GM19193 (cell line): Measurements from ENCODE around the gene DDB1.

ENCODE experiments used
- POLR2A ChIP-seq: IDR thresholded peaks from 4 replicates; pipeline ENCODE4 v1.6.1; 2011; ENCODE audit not compliant: insufficient read depth, insufficient read length; ENCODE audit errors: extremely low read depth

The DDB1 gene

DNA sequence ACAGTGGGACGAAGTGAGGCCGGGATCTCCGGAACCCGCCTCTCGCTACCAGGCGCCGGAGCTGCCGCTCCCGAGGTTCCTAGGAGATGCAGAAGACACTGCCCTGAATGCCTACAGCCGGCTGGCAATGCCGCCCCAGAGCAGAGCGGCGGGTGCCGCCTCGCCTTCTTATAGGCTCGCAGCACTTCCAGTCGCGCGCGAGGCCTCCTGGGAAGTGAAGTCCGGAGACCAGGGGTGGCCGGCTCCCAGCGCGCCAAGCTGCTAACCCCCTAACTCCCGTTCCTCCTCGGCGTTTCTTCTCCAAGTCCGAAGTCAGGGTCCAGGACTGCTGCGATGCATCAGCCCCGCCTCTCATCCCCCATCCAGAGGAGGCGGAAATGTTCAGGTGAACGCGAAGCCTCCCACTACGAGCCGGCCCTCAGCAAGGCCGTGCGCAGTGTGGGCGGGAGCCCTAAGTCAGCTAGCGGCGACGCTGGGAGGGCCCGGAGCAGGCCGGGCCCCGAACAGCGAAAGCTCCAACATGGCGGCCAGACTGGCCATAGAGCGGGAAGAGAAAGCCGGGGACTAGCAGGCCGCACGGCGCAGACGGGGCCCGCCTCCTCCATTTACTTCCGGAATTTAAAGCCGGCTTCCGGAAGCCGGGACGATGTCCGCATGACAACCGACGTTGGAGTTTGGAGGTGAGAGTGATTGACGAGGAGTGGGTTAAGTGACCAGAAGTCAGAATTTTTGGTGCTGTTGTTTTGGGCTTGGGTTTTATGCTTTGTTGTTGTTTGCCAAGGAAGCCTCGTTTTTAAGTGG, 29.0 kb upstream of the DDB1 start, which contains the start of the genes CYB561A3 and TMEM138:
CYB561A3 (minus strand) TSS at position 142 of the 801 bp plus-strand sequence. CDS start 5,169 bp downstream, outside the sequence.
TMEM138 (plus strand) TSS at position 634 of the 801 bp plus-strand sequence. CDS start 2,017 bp downstream, outside the sequence.
- TF ChIP-seq POLR2A = peak; percentile 99

DNA sequence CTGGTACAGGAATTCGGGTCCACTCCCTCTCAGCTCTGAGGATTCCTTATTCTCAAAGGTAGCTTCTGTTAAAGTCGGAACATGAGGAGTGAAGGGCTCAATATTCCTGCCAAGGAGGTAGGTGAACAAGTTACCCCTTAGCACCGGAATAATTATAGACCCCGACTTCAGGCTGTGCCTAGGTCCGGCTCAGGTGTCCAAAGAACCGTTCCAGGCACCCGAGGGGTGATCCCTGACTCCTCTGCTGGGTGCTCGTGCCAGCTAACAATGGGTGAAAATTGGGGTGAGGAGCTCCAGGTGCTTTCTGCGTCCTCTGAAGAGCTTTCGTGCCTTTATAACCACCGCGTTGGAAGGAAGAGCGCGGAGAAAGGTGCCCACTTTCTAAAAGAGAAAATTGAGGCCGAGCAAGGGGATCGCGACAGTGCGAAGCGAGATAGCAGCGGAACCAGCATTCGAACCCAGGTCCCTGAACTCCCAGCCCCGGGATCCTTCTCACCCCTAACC, 28.4 kb upstream of the DDB1 start:
- no peak for TF ChIP-seq POLR2A

DNA sequence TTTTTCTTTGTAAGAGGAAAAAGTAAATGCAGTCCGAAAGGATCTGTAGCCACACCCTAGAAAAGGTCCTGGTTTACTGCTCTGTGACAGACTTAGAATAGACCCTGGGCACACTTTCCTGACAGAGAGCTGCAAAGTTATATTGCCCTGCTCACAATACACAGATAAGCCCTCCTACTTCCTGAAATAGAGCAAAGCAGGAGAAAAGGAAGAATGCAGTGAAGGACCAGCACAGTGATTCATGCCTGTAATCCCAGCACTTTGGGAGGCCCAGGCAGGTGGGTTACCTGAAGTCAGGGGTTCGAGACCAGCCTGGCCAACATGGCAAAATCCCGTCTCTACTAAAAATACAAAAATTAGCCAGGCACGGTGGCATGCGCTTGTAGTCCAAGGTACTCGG, 26.6 kb upstream of the DDB1 start:
- no peak for TF ChIP-seq POLR2A

DNA sequence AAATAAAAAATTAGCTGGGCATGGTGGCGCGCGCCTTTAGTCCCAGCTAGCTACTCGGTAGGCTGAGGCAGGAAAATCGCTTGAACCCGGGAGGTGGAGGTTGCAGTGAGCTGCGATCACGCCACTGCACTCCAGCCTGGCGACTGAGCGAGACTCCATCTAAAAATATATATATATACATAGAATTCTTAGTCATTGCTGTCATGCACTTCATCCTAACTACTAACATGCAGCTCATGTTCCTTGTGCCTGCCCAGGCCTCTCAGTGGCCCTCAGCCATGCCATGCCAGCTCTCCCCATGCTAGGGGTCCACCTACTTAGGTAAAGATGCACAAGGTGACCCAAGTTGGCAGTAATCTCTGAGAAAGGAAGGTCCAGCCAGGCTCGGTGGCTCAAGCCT, 25.7 kb upstream of the DDB1 start:
- no peak for TF ChIP-seq POLR2A

DNA sequence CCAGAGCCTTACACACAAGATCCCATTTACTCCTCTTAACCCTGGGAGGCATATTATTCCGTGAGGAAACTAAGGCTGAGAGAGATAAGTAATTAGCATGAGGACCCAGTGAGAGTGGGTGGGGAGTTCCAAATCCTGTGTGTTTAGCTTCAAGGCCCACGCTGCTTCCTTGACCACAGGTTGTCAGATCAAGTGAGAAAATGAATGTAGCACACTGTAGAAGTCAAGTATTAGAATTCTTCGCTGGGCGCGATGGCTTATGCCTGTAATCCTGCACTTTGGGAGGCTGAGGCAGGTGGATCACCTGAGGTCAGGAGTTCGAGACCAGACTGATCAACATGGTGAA, 25.0 kb upstream of the DDB1 start:
- TF ChIP-seq POLR2A = no peak

DNA sequence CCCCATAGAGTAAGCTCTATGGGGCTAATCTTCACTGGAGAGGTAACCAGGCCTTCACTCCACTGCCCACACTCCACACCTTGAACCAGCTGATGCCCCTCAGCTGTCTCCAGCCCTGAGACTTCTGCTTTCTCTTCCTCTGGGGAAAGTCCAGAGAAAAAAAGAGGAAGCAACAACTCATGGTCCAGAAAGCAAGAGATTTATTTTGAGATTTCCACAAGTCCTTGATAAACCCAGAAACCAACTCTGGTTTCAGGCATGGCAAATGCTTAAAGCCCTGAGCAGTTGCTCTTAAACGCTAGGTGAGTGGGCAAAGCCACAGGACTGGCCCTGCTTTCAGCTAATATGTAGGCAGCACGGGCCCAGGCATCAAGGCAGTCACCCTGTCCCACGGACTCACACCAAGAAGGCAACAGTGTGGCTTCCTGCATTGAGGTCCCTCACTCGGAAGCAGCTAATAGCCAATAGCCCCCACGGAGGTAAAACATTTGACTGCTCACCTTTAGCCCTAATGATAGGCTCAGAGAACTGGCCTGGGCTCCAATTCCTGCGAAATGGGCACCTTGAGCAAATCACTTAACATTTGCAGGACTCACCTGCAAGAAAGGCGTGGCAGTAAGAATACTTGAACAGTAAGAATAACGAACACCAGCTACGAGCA, 24.5 kb upstream of the DDB1 start:
- no peak for TF ChIP-seq POLR2A

DNA sequence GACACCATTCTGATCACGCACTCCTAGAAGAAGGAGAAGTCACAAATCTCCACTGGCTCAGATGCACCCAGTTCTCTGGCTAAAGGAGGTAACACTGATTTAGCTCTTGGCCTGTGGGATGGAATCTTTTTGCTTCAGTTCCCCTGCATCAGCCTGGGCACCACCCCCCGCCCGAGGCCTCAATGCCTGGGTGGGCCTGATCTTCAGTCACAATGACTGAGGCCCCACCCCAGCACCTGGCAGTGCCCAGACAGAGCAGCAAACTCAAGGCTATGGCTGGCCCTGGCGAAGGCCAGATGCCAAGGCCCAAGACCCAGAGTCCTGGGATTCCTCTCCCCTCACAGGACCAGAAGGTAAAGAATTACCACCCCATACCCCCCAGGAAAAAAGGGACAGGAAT, 23.8 kb upstream of the DDB1 start:
- no peak for TF ChIP-seq POLR2A

DNA sequence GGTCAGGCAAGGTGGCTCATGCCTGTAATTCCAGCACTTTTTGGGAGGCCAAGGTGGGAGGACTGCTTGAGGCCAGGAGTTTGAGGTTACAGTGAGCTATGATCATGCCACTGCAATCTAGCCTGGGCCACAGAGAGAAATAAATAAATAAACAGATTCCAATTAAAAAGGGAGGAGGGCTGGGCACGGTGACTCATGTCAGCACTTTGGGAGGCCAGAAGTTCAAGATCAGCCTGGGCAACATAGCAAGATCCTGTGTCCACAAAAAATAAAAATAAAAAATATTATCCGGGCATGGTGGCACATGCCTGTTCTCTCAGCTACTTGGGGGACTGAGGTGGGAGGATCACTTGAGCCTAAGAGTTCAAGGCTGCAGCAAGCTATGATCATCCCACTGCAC, 21.3 kb upstream of the DDB1 start:
- TF ChIP-seq POLR2A = no peak

DNA sequence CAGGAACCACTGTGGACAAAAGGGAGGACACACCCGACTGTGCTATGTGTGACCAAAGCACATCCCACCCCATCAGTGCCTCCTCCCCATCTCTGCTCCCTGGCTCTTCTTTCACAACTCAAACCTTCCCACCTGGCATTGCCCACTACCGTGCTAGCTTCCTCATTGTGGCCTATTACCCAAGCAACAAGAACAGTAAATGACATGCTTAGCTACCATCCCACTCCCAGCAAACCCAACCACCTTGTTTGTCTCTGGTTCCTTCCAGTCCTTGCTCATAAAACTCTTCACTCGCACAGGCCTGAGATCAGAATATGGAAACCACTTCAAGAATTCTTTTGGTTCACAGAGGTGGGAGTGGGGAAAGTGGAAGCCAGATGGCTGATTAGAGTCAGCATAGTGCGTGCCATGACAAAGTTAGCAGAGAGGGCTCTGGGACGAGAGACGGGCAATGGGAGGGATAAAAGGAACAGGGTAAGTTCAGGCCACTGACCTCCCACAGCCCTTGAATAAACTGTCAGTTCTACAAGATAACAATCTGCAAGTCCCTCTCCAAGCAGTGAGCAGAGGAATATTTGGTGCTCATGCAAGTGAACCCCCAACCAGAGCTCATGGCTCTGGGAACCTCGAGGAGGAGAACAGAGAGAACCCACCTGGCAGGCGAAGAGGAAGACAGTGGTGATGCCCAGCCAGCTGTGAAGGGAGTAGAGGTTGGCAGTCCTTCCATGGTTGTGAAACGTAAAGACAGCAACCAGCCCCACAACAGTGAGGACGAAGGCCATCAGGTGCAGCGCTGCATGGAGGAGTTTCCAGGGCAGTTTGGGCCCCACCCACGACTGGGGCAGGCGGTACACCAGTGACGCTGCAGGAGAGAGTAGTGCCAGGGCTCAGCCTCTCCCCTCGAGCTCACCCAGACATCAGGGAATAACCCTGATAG, 20.5 kb upstream of the DDB1 start:
- no peak for TF ChIP-seq POLR2A

DNA sequence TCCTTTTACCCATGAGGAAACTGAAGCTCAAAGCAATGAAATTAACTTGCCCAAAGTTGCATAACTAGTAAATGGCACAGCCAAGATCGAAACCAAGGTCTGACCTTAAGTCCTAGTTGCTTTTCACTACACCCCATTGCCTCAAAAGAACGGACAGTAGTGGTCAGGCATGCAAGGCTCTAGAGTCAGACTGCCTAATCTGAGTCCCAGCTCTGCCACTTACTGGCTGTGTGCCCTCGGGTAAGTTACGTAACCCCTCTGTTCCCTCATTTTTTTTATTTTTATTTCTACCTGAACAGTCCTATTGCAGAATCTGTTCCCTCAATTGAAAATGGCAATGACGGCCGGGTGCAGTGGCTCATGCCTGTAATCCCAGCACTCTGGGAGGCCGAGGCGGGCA, 19.1 kb upstream of the DDB1 start:
- TF ChIP-seq POLR2A = no peak

DNA sequence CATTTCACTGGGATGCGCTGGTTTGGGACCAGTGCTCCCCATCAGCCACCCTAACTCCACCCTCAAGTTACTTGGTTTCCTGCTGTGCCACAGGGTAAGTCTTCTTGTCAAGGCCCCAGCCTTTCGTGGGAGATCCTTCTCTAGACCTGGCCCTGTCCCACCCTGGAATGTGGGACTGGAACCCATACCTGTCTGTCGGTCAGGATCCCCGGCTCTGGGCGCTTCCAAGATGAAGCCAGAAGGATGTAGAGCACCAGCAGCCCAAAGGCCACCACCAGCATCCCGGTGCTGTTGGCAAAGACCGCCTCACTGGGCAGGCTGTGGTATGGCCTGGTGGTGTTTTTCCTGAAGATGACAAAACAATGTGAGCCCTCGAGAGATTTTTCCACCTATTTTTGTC, 17.9 kb upstream of the DDB1 start:
- no peak for TF ChIP-seq POLR2A

DNA sequence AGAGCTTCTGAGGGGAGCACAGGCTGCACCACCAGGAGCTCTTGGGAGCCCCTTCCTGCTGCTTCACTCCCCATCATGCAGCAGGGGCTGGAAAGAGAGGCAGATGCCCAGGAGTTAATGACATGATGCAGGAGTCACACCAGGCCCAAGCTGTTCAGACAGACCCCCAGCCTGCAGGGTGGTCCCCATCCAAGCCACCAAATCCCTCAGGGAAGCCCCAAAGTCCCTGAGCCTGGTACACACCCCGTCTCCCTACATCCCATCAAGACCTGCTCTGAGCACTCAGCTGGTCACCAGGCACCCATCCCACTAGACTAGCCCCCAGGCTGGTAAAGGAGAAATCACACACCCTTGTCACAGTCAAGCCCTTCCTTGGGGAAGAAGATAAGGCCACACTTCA, 17.4 kb upstream of the DDB1 start:
- no peak for TF ChIP-seq POLR2A

DNA sequence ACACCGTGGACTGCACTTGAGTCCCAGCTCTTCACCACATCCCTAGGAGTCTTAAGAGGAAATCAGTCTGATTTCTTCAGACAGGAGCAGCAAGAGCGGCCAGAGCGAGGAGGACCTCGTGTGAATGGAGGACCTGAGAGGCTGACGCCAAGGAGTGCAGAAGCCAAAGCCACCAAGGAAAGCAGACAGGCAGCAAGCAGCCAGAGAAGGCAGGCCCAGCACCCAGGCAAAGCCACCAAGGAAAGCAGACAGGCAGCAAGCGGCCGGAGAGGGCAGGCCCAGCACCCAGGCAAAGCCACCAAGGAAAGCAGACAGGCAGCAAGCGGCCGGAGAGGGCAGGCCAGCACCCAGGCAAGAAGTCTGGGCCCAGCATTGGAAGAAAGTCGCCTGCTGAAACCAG, 17.0 kb upstream of the DDB1 start:
- no peak for TF ChIP-seq POLR2A

DNA sequence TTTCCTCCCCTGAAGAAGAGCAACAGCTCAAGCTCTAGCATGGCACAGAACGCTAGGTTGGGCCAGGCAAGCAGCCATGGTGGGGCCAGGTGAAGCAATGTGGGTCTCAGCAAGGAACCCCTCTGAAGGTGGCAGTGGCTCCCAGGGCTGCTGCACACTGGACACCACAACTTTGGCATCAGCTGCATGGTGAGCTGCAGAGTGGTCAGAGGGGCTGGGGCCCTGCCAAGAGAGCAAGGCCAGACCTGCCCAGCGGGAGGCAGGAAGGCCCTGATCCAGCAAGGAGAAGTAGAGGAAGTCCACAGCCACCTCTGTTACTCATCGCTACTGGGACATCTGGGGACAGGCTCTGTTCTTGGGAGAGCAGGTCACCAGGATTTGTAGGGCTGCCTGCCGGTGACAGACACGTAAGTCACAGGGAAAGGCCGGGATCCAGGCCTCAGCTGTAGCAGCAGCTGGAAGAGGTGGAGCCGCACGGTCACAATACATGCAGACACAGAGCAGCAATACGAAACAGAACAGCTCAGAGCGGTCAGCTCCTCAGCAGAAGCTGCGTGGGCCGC, 16.4 kb upstream of the DDB1 start:
- no peak for TF ChIP-seq POLR2A
